HL-60 (cell line): ENCODE results near the gene SCN4A.

Experiments
- DNase-seq, 2 experiments: peaks; one replicate each; pipeline ENCODE4 v3.0.0-alpha.2; 2010 to 2020; ENCODE audit warnings: low read depth in 1 of 2, low spot score in 1 of 2
- H3K27ac ChIP-seq: fragments of 250-450 bp; sonication (Bioruptor Pico); replicated peaks from 2 replicates; pipeline ENCODE4 v1.5.1; 2020; ENCODE audit warnings: mild to moderate bottlenecking, moderate library complexity
- H3K27me3 ChIP-seq: fragments of 250-450 bp; sonication (Bioruptor Pico); 2 replicates; pipeline ENCODE4 v1.5.1; 2021; ENCODE audit warnings: mild to moderate bottlenecking, moderate library complexity; ENCODE audit not compliant: insufficient read depth, poor library complexity, severe bottlenecking
- H3K4me3 ChIP-seq: replicated peaks from 2 replicates; pipeline ENCODE4 v1.5.1; 2011; ENCODE audit warnings: mild to moderate bottlenecking, control low read depth, low read length; ENCODE audit not compliant: insufficient read depth
- CTCF ChIP-seq: IDR thresholded peaks from one replicate; pipeline ENCODE4 v1.5.1; 2011; ENCODE audit warnings: low read length, control low read depth, inconsistent platforms; ENCODE audit not compliant: insufficient read depth
- GABPA ChIP-seq: IDR thresholded peaks from 2 replicates; pipeline ENCODE4 v1.6.1; 2012; ENCODE audit warnings: low read depth
- POLR2AphosphoS5 ChIP-seq: IDR thresholded peaks from 2 replicates; pipeline ENCODE4 v1.6.1; 2012; ENCODE audit warnings: low read depth
- REST ChIP-seq: IDR thresholded peaks from 2 replicates; pipeline ENCODE4 v1.6.1; 2012; ENCODE audit warnings: low read depth; ENCODE audit not compliant: insufficient replicate concordance
- SPI1 ChIP-seq: IDR thresholded peaks from 2 replicates; pipeline ENCODE4 v1.6.1; 2012; ENCODE audit warnings: low read depth, mild to moderate bottlenecking, borderline replicate concordance

SCN4A gene

GRCh38 chr17:63928172-63928666, 44.5 kb downstream of the SCN4A start:
- no peak overlapping the region for H3K4me3 ChIP-seq
- H3K27ac ChIP-seq, result no peak overlapping the region

GRCh38 chr17:63927464-63928171, 45.1 kb downstream of the SCN4A start:
- DNase-seq, result no peak
- no peaks in the 10 kb centered on the region for H3K27me3 ChIP-seq
- TF ChIP-seq POLR2AphosphoS5 (no peak), CTCF (no peak), REST (no peak), GABPA (no peak), SPI1 (no peak)
- H3K27ac ChIP-seq, result no peak overlapping the region
- H3K4me3 ChIP-seq, result no peak overlapping the region

More at GRCh38 chr17:63928172-63928666, 44.5 kb downstream of the SCN4A start:
- no peak for TF ChIP-seq POLR2AphosphoS5
- TF ChIP-seq SPI1, result no peak
- no peak for TF ChIP-seq GABPA
- no peak for TF ChIP-seq REST
- no peak for TF ChIP-seq CTCF
- no peaks in the 10 kb centered on the region for H3K27me3 ChIP-seq
- no peak for DNase-seq

GRCh38 chr17:63926164-63926563, 46.6 kb downstream of the SCN4A start:
- no peak overlapping the region for H3K27ac ChIP-seq
- no peak overlapping the region for H3K4me3 ChIP-seq
- DNase-seq, result no peak
- TF ChIP-seq REST, result no peak
- TF ChIP-seq POLR2AphosphoS5, result no peak
- no peak for TF ChIP-seq GABPA
- TF ChIP-seq SPI1, result no peak
- TF ChIP-seq CTCF, result no peak
- H3K27me3 ChIP-seq, result no peaks in the 10 kb centered on the region
